GM12875 (cell line): ENCODE results near the gene TPRX1.
"Not testable (repeated sequence)": the region's sequence is repeated elsewhere in the genome, so short reads cannot be mapped to it uniquely, and the experiment has no call there.

Source experiments
- H3K4me3 ChIP-seq: one replicate; pipeline ENCODE4 v1.5.1; 2011; ENCODE audit warnings: low read depth, low read length, control low read depth
- TF ChIP-seq, protein P1 (sequence below): IDR thresholded peaks from 2 replicates; pipeline ENCODE4 v1.5.1; 2011; ENCODE audit warnings: low read depth, mild to moderate bottlenecking, control low read depth, inconsistent platforms, low read length, moderate library complexity, borderline replicate concordance; ENCODE audit not compliant: insufficient read depth

Gene TPRX1

DNA sequence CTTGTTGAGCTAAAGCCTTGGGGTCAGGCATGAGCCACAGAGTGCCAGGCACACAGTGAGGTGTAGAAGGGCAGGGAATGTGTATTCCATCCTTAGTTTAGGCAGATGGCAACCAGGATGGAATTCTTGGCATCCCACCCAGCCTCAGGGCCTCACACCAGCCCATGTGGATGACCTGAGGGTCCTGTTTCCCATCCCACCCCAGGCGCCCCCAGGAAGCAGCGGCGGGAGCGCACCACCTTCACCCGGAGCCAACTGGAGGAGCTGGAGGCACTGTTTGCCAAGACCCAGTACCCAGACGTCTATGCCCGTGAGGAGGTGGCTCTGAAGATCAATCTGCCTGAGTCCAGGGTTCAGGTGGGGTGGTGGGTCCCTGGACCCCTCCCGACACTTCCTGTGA lies 31.7 kb upstream of the TPRX1 start:
- no peak overlapping the region for H3K4me3 ChIP-seq
- TF ChIP-seq, protein P1, sequence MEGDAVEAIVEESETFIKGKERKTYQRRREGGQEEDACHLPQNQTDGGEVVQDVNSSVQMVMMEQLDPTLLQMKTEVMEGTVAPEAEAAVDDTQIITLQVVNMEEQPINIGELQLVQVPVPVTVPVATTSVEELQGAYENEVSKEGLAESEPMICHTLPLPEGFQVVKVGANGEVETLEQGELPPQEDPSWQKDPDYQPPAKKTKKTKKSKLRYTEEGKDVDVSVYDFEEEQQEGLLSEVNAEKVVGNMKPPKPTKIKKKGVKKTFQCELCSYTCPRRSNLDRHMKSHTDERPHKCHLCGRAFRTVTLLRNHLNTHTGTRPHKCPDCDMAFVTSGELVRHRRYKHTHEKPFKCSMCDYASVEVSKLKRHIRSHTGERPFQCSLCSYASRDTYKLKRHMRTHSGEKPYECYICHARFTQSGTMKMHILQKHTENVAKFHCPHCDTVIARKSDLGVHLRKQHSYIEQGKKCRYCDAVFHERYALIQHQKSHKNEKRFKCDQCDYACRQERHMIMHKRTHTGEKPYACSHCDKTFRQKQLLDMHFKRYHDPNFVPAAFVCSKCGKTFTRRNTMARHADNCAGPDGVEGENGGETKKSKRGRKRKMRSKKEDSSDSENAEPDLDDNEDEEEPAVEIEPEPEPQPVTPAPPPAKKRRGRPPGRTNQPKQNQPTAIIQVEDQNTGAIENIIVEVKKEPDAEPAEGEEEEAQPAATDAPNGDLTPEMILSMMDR = no peak

DNA sequence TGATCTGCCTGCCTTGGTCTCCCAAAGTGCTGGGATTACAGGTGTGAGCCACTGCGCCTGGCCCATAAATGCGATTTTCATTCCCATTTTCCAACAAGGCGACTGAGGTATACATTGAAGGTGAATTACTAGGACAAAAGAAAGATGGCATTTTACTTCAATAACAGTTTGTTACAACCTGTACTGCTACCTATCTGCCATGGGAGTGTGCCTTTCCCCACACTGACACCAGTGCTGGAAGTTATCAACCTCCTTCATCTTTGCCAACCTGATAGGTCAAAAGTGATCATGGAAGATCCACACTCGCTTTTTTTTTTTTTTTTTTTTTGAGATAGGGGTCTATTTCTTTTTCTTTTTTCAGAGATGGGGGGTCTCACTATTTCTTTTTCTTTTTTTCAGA lies 28.4 kb upstream of the TPRX1 start:
- TF ChIP-seq, protein P1 = no peak
- no peak overlapping the region for H3K4me3 ChIP-seq

DNA sequence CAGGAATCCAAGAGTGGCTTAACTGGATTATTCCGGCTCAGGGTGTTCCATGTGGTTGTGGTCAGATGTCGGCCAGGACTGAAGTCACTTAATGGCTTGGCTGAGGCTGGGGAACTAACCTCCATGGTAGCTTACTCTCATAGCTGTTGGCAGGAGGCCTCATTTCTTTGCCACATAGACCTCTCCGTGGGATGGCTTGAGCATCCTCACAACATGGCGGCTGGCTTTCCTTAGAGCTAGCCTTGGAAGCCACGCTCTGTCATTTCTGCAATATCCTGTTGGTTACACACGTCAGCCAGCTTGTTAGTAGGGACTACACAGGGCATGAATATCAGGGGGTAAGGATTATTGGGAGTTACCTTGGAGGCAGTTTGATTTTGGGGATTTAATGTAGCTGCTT lies 22.4 kb upstream of the TPRX1 start:
- TF ChIP-seq, protein P1 = no peak
- no peak overlapping the region for H3K4me3 ChIP-seq

DNA sequence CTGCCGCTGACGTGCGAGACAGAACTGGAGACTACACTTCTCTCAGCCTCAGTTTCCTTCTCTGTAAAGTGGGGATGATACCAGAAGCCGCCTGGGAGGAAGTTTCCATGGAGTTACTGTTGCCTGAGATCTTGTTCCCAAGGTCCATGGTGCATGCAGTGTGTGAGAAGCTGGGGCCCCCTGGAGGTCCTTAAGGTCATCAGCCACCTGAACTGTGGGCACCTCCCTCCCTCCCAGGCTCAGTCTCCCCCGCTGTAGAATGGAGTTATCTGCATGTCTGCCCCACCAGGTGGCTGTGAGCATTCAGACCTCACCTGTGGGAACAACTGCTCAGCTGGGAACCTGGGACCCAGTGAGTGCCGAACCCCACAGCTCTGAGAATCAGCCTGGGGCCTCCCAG lies 20.0 kb upstream of the TPRX1 start:
- TF ChIP-seq, protein P1 = no peak
- H3K4me3 ChIP-seq = no peak overlapping the region

DNA sequence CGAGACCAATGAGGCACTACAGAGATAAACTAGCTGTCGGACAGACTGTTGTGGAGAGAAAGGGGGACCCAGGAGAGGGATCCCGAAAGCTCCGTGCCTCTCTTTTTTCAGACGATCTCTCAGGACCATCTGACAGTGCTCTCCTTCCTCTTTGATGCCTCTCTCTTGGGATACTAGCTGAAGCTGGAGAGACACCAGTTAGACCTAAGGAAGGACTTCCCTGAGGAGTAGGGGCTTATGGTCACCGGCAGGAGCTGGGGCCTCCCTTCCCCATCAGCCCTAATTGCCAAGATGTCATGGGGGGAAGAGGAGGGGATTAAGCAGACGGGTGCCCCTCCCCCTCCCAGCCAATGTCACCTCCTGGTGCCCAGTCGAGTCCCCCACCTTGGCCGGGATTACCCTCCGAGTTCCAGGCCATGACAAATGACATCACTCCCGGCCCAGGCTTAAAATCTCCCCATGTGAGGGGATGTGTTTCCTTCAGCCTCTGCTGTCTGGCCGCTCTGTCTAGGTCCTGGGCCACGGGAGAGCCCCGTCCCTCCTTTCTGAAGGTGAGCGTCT lies 17.2 kb upstream of the TPRX1 start, which contains the start of gene CRX:
Gene CRX (plus strand): TSS at position 478 of the 561 bp plus-strand sequence. CDS start 12,507 bp downstream, outside the sequence.
- TF ChIP-seq, protein P1 = no peak
- H3K4me3 ChIP-seq = no peak within 1 kb of the TSS

DNA sequence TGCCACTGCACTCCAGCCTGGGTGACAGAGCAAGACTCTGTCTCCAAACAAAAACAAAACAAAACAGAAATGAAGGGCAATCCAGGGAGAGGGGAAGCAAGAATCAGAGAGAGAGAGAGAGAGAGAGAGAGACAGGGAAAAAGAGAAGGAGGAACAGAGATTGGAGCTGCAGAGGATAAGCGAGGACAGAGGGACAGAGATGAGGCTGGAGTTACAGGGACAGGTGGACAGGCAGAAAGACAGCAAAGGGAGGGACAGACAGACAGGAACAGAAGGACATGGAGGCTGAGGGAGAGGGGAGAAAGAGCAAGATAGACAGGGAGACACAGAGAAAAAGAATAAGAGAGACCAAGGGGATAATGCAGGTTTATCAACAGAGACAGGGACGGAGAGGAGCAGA lies 16.1 kb upstream of the TPRX1 start:
- no peak overlapping the region for H3K4me3 ChIP-seq
- TF ChIP-seq, protein P1 = no peak

DNA sequence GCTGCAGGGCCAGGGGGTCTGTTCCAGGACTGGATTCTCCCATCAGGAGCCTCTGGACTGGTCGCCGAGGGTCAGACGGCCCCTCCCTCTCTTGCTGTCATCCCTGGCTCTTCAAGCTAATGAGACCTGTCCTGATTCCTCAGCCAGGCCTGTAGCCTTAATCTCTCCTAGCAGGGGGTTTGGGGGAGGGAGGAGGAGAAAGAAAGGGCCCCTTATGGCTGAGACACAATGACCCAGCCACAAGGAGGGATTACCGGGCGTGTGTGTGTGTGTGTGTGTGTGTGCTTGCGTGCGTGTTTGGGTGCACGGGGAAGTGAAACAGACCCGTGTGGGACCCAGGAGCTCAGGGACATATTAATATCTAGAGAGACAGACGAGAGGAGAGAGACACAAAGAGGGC lies 15.5 kb upstream of the TPRX1 start:
- TF ChIP-seq, protein P1 = no peak
- H3K4me3 ChIP-seq = no peak overlapping the region

DNA sequence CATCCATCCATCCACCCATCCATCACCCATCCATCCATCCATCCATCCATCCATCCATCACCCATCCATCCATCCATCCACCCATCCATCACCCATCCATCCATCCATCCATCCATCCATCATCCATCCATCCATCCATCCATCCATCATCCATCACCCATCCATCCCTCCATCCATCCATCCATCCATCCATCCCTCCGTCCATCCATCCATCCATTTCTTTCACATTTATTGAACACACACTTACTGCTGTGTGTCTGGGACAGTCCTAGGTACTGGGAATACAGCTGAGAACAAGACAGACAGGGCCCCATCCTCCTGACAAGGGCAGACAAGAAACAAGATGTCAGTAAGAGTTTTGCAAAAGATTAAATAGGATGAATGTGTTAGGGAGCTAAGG lies 13.9 kb upstream of the TPRX1 start:
- not testable (repeated sequence) for H3K4me3 ChIP-seq

DNA sequence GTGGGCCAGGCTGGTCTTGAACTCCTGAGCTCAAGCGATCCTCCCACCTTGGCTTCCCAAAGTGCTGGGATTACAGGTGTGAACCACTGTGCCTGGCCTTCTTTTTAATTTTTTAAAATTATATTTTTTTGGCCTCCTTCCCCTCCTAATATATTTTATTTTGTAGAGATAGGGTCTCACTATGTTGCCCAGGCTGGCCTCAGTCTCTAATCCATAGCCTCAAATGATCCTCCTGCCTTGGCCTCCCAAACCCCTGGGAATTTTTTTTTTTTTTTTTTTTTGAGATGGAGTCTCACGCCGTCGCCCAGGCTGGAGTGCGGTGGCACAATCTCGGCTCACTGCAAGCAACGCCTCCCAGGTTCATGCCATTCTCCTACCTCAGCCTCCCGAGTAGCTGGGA lies 11.9 kb upstream of the TPRX1 start:
- not testable (repeated sequence) for H3K4me3 ChIP-seq
